CD4-positive, alpha-beta T cell treated with Interleukin-6 at 100 ng/mL for 8 hours (primary cell): Measurements from ENCODE around the gene PRR23C.
"Not testable (repeated sequence)": the region's sequence is repeated elsewhere in the genome, so short reads cannot be mapped to it uniquely, and the experiment has no call there.

Experiments used
- DNase-seq: peaks from one replicate; pipeline ENCODE4 v3.0.0-alpha.2; 2020; ENCODE audit warnings: mixed read lengths, low spot score

The PRR23C gene

DNA sequence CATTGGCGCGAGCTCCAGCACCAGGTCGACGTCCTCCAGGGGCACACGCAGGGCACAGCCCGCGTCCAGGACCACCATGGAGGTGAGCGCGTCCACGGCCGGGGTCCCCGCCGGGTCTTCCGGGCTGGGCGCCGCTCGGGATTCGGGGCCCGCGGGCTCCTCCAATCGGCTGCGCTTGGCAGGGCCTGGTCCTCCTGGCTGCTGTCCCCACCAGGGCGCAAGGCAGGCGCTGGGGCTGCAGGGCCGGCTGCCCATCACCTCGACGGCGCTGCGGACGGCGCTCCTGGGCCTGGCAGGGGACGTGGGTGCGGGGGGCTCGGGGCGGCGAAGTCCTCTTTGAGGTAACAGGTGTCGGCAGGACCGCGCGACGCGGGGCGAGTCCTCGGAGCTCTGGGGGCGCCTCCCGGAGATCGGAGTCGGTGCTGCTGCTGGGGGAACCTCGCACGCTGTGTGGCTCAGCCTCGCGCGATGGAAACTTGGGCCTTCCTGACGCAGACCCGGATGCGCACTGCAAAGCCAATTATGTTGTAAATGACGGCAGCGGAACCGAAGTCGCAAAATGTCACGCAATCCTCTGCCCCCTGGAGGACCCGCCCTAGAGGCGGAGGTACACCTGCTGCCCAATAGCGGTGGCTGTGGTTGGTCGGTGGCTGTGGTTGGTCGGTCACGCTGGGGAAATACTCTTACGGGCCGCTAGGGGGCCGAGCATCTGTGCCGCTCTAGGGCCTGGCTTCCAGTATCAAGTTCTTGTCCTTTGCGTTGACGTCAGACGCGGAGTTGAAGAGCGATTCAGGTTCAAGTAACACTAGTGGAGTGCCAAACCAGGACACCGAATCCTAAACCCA lies at the start of gene PRR23C:
TSS of gene PRR23C (minus strand) at position 527 of the 845 bp plus-strand sequence. CDS start at position 255, 272 bp downstream.
- no peak for DNase-seq

DNA sequence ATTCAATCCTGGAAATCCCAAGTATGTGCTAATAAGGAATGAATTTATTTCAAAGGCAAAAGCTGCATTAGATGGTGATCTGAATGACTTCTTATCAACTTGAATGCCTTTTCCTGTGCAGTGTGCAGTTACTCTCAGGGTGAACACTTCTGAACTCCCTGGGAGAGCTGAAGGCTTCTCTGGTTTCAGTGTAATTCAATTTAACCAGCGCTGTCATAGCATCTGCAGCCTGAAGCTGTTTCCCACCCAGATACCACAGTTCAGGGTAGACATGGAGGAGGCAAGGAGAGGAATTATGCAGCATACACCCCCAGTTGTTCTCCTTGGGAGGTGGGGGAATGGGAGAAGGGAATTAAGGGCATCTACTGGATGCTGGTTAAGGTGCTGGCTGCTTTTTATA lies 49.1 kb upstream of the PRR23C start:
- no peak for DNase-seq

DNA sequence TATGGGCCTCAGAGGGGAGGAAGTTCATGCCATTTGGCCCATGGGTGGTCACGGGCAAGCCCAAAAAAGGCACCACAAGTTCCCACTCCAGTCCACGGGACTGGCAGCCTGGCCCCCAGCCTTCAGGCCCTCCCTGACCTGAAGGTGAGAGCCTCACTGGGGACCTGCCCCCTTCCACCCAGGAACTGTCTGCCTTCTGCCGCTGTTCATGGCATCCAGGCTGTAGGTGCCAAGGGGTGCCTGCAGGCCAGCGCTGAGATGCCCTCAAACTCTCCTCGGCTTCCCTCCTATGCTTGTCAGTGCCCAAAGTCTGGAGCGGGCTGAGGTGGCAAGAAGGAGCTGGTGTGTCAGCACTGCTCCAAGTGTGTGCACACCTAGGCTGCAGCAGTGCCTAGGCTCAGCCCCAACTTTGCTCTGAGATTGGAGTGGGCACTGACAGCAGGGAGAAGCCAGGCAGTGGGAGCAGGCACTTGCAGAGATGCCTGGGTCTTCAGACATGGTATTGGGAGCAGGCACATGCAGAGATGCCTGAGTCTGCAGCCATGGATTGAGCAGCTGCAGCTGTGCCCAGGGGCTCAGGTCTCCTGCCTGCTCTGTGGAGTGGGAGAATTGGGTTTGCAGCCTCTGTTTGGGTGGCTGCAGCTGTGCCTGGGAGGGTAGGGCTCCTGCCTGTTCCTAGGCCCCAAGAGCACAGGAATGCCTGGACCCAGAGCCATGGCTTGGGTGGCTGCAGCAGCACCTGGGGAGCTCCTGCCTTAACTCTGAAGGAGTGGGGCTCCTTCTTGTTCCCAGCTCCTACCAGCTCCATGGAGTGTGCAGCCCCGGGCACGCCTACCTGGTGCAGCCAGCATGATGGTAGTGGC lies 44.0 kb upstream of the PRR23C start:
- no peak for DNase-seq

DNA sequence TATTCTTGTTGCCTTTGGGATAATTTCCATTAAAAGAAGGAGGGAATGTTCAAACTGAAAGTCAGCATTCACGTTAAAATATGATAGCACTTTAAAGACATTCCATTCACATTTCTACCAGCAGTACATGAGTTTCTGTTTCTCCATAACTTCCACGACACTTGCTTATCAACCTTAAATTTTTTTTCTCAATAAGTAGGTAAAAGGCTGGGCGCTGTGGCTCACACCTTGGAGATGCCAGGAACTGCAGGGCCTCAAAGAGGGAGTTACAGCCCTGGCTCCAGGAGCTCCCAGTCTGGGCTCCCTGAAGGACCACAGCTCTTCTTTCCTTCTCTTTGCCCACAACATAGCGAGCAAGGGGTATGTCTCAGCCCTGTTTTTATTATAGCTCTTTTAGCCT lies 42.9 kb upstream of the PRR23C start:
- DNase-seq: no peak

DNA sequence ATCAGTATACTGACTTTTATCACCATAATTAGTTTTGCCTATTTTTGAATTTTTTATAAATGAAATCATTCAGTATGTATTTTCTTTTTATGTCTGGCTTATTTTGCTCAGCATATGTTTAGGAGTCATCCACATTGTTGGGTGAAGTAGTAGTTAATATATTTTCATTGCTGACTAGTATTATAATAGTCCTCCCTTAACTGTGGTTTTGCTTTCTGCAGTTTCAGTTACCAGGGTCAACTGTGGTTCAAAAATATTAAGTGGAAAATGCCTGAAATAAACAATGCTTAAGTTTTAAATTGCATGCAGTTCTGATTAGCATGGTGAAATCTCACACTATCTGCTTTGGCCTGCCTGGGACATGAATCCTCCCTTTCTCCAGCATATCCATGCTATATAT lies 39.5 kb upstream of the PRR23C start:
- no peak for DNase-seq

DNA sequence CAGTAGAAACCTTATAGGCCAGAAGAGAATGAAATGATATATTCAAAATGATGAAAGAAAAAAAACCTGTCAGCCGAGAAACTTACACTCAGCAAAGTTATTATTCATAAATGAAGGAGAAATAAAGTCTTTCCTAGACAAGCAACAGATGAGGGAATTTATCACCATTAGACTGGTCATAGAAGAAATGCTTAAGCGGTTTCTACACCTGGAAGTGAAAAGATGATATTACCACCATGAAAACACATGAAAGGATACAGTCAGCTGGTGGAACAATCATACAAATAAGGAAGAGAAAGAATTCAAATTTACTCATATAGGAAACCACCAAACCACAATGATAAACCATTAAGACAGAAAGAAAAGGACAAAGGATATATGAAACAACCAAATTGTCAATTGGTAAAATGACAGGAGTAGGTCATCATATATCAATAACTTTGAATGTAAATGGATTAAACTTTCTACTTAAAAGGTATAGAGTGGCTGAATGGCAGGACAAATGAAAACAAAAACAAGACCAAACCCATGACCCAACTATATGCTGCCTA lies 29.9 kb upstream of the PRR23C start:
- DNase-seq: no peak

DNA sequence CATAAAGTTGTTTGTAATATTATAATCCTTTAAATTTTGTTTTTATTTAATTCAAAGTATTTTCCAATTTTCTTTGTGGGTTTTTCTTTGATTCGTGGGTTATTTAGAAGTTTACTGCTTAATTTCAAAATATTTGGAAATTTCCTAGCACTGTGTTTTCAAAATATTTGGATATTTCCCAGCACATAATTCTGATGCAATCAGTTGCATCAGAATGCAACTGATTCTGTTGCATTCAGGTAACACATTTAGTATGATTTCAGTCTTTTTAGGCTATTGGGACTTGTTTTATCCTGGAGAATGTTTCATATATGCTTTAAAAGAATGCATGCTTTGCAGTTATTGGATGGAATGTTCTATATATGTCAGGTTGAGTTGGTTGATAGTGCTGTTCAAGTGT lies 18.2 kb upstream of the PRR23C start:
- DNase-seq: no peak

DNA sequence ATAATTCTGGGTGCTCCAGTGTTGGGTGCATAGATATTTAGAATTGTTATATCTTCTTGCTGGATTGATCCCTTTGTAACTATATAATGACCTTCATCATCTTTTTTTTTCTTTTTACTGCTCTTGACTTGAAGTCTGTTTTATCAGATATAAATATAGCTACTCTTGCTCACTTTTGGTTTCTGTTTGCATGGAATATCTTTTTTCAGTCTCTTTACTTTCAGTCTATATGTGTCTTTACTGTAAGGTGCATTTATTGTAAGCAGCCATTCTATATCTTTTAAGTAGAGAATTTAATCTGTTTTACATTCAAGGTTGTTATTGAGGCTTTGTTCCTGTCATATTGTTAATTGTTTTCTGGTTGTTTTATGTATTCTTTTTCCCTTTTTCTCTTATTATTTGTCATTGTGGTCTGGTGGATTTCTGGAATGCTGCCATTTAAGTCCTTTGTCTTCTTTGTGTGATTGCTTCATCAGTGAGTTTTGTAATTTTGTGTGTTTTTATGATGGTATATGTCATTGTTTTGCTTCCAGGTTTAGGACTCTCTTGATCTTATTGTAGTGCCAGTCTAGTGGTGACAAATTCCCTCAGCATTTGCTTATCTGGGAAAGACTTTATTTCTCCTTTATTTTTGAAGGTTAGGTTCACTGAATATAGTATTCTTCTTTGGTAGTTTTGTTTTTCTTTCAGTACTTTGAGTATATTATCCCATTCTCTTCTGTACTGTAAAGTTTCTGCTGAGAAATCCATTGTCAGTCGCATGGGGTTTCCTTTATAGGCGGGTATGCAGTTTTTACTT lies 8.3 kb upstream of the PRR23C start:
- DNase-seq: no peak

DNA sequence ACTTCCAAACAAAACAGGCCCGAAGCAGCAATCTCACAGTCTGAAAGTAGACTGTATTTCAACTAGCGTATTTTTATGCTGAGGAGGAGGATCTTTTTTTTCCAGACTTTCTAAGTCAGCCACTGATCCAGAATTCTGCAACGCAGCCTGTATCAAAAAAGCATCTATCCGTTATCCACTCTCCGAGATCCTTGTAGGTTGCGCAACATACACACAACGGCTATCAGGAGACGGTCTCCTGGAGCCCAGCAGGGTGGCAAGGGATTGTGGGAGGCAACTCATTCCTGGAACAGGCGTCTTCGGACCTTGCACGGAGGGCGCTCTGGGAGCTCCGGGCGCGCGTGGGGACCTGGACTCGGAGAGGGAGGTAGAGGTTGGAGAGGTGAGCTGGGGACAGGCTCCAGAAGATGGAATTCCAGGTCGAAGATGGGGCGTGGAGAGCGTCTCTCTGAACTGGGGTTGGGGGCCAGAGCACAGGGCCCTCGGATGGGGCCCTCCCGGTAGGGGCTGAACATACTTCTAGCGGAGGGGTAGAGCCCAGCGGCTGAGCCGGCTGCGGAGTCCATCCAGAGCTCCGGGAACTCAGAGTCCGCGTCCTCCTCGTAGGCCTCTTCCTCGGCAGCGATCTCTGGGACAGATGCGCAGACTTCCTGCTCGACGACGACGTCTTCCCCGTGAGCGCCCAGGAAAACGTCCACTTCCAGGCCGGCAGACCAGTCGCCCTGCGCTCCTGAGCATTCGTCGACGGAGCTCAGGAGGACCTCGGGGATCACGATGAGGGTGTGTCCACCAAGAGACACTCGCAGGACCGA lies 932 bp downstream of the PRR23C start:
- no peak for DNase-seq

DNA sequence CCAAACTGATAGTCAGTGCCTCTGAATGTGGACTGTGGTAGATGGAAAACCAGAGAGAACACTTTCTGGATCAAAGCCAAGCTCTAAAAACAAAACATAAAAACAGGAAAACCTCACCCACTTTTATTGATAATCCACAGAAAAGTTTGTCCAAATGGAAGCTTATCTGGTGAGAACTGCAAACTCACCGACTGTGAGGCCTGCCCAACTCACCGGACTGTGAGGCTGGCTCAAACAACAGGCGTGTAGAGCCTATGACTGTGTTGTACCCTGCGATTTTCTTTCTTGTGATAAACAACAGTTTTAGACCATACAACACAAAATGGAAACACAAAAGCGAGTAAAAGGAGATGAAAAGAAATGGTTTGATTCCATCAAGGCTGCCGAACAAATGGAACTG lies 7.2 kb downstream of the PRR23C start:
- no peak for DNase-seq

DNA sequence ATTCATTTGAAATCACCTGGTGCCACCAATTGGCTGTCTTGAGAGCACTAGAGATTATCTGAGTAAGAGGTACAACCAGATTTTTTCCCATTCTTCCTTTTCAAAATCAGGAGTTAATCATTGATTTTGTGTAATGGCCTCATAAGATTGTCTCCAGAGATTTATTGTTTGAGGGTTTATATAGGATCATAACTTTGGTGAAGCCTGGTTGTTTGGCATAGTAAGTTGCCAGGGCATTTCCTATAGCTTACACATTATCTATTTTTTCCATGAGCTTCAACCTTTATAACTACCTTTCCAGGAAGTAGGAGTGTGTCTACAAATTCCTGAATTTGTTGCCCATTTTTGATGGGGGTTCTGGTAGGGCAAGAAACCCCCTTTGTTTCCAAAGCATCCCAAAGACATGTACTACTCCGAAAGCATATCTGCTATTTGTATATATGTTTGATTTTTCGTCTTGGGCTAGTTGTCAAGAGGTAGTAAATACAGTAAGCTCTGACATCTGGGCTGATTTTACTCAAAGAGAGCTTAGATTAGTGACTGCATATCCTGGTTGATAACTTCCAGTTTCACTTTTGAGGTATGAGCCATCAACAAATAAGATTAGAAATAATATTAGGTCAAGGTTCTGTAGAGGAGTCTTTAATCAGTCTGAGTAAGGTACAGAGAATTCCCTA lies 12.2 kb downstream of the PRR23C start:
- no peak for DNase-seq

DNA sequence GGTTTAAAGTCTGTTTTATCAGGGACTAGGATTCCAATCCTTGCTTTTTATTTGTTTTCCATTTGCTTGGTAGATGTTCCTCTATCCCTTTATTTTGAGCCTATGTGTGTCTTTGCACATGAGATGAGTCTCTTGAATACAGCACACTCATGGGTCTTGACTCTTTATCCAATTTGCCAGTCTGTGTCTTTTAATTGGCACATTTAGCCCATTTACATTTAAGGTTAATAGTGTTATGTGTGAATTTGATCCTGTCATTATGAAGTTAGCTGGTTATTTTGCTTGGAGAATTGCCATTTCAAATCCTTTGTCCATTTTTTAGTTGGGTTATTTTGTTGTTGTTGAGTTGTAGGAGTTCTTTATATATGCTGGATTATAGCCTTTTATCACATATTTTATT lies 14.1 kb downstream of the PRR23C start:
- not testable (repeated sequence) for DNase-seq

DNA sequence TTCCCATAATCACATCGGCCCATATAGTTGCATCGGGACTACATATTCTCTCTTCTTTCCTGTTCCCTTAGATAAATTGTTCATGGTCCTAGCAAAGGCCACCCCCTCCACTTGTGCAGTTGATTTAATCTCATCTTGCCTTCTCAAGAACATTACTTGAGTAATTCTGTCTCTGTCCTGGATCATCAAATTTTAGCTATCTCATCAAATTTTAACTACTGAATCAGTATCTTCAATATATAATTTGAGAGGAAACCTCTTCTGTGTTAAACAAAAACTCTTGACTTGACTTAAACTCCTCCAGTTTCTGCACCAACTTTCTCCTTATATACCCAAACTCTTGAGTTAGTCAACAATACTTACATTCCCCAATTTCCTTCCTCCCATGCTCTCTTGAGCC lies 19.7 kb downstream of the PRR23C start:
- DNase-seq: no peak

DNA sequence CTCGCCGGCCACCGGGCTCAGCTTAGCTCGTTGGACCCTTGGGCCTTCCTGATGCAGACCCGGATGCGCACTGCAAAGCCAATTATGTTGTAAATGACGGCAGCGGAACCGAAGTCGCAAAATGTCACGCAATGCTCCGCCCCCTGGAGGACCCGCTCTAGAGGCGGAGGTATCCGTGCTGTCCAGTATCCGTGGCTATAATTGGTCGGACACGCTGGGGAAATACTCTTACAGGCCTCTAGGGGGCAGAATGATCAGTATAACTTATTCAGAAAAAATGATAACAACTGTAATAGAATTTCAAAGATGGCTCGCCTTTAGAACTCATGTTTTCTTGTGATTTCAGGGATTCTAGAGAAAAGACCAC lies 23.8 kb downstream of the PRR23C start, which contains the start of gene PRR23B:
TSS of gene PRR23B (minus strand) at position 59 of the 367 bp plus-strand sequence. CDS start 265 bp downstream, outside the sequence.
- DNase-seq: no peak

DNA sequence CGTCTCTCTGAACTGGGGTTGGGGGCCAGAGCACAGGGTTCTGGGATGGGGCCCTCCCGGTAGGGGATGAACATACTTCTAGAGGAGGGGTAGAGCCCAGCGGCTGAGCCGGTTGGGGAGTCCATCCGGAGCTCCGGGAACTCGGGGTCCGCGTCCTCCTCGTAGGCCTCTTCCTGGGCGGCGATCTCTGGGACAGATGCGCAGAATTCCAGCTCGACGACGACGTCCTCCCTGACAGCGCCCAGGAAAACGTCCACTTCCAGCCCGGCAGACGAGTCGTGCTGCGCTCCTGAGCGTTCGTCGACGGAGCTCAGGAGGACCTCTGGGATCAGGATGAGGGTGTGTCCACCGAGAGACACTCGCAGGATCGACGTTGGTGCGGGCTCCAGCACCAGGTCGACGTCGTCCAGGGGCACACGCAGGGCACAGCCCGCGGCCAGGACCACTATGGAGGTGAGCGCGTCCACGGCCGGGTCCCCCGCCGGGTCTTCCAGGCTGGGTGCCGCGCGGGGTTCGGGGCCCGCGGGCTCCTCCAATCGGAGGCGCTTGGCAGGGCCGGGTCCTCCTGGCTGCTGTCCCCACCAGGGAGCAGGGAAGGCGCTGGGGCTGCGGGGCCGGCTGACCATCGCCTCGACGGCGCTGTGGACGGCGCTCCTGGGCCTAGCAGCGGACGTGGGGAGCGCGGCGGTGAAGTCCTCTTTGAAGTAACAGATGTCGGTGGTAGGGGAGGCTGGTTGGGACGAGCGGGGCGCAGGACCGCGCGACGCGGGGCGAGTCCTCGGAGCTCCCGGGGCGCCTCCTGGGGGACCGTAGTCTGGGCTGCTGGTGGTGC lies 24.4 kb downstream of the PRR23C start:
- no peak for DNase-seq

DNA sequence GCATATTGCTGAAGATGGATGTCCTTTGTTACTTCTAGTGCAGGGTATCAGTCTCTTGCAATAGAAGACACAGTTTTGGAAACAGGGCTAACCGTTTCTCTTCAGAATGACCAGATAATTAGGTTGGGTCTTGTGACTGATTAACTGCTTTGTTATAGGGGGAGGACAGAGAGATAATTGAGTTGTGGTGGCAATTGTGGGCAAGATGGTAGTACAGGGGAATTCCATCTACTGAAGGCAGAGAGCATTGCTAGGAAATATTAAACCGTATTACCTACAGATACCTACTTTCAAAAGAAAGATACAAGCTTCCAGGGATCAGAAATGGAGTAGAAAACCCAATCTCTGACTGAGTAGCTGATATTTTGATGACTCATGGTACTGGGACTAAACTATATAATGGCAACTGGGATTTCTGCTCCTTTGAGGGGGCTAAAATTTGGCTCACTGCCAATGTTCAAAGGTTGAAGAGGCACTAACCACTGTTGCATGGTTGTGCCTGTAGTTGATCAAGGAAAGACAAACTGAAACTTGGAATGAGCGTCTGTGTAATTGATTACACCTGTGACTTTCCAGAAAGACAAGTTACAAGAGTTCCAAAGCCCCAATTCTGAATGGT lies 28.2 kb downstream of the PRR23C start:
- no peak for DNase-seq

DNA sequence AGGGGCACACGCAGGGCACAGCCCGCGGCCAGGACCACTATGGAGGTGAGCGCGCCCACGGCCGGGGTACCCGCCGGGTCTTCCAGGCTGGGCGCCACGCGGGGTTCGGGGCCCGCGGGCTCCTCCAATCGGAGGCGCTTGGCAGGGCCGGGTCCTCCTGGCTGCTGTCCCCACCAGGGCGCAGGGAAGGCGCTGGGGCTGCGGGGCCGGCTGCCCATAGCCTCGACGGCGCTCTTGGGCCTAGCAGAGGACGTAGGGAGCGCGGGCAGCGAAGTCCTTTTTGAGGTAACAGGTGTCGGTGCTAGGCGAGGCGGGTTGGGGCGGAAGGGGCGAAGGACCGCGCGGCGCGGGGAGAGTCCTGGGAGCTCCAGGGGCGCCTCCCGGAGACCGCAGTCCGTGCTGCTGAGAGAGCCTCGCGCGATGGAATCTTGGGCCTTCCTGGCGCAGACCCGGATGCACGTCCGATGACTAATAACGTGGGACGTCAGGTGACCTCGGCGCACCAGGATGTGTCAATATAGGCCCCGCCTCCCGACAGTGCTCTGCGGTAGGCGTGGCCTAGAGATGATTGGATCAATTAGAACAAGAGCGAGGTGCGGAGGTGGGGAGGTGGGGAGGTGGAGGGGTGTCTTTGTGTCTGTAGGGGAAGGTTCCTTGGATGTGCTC lies 38.5 kb downstream of the PRR23C start, which contains the start of gene PRR23A:
TSS of gene PRR23A (minus strand) at position 218 of the 666 bp plus-strand sequence. CDS start at position 218, 0 bp downstream.
- no peak for DNase-seq

DNA sequence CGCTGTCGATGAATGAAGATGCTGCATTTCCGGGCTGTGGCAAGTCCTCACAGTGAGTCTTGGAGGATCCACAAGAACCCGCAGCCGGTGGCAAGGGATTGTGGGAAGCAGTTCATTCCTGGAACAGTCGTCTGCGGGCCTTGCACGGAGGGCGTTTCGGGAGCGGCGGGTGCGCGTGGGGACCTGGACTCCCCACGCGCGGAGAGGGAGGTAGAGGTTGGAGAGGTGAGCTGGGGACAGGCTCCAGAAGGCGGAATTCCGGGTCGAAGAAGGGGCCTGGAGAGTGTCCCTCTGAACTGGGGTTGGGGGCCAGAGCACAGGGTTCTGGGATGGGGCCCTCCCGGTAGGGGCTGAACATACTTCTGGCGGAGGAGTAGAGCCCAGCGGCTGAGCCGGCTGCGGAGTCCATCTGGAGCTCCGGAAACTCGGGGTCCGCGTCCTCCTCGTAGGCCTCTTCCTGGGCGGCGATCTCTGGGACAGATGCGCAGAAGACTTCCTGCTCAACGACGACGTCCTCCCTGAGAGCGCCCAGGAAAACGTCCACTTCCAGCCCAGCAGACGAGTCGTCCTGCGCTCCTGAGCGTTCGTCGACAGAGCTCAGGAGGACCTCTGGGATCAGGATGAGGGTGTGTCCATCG lies 39.2 kb downstream of the PRR23C start:
- no peak for DNase-seq
